NCI-H2196 treated with DMSO at 0.1 percent for 48 hours (cell line): ENCODE results near the gene PHF8.

ENCODE experiments used
- DNase-seq: peaks from one replicate; lab custom pipeline; 2025; ENCODE audit not compliant: unreplicated experiment; lab: John Stamatoyannopoulos, UW

The PHF8 gene

DNA sequence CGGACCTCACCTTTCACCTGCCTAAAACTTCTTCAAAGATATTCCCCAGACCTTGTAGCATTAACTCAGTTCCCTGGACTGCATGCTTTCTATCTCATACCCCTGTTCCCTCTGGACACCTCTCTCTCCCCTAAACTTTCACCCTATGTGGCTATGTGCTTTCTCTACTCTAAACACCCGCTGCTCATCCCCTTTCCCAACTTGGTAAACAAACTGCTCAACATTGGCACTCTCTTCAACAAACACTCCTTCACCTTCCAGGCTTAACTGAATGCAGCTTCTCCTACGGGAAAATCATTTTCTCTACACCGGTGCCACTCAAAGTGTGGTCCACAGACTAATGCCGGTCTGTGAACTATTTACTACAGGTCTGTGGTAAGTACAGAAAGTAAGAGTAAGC lies 19.9 kb downstream of the PHF8 start:
- DNase-seq = no peak

DNA sequence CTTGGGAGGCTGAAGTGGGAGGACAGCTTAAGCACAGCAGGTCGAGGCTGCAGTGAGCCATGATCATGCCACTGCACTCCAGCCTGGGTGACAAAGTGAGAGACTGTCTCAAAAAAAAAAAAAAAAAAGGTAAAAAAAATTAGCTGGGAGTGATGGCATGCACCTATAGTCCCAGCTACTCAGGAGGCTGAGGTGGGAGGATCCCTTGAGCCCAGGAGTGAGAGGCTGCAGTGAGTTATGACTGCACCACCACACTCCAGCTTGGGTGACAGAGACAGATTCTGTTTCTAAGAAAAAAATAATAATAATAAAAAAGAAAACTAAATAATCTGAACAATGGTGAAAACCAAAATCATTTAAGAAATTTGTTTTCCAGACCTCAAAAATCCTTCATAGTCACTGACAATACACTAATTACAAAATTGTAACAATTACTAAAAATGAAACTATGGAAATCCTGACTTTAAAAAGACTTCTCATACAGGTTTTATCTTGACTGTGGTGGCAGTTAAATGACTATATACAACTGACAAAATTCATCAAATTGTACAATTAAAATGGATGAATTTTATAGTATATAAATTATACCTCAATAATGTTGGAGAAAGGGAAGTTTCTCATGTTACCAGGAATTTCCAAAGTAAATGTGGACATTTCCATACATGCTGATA lies 31.3 kb downstream of the PHF8 start:
- DNase-seq = no peak

DNA sequence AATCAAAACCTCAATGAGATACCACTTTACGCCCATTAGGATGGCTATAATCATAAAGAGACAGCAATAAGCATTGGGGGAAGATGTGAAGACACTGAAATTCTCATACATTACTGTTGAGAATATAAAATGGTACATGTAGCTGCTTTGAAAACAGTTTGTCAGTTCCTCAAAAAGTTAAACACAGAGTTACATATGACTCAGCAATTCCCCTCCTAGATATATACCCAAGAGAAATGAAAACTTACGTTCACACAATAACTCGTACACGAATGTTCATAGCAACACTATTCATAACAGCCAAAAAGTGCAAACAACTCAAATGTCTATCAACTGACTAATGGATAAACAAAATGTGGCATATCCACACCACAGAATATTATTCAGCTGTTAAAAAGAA lies 36.6 kb downstream of the PHF8 start:
- DNase-seq = no peak

DNA sequence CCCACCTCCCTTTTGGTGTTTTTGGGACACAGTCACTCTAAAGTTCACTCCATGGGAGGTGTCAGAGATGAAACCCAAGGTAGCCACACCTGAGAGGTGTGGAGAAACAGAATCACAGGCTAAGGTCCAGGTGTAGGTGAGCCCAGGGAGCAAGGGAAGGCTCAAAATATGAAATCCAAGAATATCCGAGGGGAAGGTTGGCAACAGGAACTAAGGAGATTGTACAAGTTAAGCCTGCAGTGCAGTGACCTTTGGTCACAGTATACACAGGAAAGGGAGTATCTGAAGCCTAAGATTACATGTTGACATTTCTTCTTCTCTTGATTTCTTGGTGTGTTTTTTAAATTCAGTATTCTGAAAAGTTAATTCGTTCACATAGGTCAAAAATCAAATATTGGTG lies 46.5 kb downstream of the PHF8 start:
- no peak for DNase-seq

DNA sequence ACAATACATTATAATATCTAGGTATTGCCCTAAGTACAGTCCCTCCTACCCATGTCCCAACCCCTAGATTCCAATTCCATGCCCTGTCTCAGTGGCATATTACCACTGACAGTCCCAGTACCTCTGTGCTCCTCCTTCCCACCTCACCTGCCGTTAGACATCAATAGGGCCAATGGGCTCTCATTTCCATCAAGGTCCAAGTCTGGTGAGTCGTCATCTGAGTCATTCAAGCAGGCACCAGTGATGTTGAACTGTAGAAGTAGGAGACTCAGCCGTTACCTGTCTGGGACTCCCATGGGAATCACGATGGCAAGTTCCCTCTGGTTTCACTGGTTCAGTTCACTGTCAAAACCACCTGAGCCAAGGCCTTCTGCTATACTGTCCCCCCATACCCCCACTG lies 51.7 kb downstream of the PHF8 start:
- no peak for DNase-seq

DNA sequence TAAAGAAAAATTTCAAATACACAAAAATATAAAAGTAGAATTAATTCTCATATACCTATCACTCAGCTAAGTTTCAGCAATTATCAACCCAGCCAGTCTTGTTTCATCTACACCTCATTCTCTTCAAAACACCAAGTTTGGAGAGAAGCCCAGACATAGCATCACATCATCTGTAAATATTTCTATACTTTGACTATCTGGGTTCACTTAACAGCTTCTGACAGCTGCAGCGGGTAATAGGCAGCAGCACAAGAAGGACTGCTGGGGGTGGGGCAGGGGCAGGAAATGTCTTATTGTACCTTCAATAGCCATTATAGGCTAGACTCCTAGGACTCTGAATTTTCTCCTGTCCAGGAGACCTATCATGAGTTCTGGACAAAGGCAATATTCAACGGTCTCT lies 54.1 kb downstream of the PHF8 start:
- DNase-seq = no peak

DNA sequence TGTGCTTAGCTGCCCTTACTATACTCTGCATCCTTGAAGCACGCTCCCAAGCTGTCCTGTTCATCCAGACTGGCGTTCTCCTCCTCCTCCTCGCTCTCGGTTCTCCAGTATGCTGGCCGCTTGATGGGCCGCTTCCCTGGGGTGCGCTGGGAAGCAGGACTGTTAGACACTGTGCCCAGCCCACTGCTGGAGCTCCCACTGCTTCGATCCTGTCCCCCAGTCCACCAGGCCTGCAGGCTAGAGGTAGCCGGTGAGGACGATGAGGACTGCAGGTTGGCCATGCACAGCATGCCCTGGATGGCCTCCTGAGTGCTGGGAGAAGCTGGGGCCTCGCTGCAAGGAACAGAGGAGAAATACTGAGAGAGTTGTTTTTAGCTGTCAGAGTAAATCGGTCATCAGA lies 59.4 kb downstream of the PHF8 start:
- no peak for DNase-seq

DNA sequence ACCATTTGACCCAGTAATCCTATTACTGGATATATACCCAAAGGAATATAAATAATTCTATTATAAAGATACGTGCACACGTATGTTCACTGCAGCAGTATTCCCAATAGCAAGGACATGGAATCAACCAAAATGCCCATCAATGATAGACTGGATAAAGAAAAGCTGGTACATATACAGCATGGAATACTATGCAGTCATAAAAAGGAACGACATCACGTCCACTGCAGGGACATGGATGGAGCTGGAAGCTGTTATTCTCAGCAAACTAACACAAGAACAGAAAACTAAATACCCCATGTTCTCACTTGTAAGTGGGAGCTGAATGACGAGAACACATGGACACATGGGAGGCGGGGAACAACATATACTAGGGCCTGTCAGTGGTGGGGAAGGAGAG lies 69.7 kb downstream of the PHF8 start:
- DNase-seq = no peak

DNA sequence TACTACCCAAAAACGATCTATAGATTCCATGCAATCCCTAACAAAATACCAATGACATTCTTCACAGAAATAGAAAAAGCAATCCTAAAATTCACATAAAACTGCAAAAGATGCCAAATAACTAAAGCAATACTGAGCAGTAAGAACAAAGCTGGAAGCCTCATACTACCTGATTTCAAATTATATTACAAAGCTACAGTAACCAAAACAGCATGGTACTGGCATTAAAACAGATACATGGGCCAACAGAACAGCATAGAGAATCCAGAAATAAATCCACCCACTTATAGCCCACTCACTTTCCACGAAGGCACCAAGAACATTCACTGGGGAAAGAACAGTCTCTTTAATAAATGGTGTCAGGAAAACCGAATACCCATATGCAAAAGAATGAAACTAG lies 74.7 kb downstream of the PHF8 start:
- DNase-seq = no peak

DNA sequence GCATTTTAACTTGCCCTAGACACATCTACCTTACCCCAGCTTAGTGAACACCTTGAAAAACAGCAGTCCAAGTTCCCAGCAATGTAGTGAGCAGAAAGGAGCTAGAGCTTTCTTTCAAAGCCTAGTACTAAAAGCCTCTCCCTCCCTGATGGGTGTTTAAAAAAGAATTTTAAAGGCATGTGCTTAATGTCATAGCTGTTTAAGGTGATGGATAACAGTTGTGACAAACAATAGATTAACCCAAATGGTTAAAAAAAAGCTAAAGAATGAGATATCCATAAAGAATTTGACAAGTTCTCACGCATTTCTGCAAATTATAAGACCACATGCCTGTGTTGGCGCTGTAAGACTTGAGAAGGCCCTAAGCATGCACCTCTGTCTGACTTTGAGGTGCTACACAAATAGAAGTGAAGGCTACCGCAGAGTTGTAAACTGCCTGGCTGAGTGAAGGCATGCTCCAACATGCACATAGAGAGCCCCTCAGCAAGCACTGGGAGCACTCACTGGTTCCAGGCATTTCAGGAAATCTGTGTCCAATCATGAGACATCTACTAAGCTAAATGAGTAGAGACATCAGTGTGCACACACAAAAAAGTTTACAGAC lies 94.0 kb downstream of the PHF8 start:
- no peak for DNase-seq

DNA sequence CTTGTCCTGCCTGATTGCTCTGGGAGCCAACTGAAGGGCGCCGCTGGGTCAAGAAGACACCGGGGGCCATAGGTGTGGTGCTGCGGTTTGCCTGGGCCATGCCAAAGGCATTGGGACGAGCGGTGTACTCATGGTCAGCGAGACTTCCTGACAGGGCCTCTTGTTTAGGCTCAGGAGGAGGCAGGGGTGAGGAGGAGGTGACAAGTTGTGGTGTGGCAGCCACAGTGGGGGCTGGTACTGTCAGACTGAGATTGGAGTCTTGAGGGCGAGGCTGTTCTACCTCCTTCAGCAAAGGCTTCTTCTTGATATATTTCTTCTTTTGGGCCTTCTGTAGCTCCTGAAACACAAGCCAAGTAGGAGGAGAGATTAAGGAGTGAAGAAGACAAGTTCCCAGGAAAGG lies 104.1 kb downstream of the PHF8 start:
- DNase-seq = no peak

DNA sequence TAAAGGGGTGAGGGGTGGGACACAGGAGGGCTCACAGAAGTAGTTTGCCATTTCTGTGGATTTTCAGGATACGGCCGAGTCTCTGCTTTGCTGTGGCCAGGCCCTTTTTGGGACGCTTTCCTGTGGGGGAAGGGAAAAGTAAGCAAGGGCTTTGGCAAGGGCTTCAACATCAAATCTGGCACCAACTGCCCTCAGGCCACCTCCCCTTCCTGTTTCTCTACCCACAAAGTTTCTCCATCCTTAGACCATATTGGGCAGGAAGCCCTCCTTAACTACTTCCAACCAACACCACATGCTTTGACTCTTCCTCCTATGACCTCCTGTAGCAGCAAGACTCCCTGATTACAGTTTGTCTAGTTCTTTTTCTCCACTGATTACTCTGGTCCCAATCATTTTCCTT lies 105.1 kb downstream of the PHF8 start:
- no peak for DNase-seq

DNA sequence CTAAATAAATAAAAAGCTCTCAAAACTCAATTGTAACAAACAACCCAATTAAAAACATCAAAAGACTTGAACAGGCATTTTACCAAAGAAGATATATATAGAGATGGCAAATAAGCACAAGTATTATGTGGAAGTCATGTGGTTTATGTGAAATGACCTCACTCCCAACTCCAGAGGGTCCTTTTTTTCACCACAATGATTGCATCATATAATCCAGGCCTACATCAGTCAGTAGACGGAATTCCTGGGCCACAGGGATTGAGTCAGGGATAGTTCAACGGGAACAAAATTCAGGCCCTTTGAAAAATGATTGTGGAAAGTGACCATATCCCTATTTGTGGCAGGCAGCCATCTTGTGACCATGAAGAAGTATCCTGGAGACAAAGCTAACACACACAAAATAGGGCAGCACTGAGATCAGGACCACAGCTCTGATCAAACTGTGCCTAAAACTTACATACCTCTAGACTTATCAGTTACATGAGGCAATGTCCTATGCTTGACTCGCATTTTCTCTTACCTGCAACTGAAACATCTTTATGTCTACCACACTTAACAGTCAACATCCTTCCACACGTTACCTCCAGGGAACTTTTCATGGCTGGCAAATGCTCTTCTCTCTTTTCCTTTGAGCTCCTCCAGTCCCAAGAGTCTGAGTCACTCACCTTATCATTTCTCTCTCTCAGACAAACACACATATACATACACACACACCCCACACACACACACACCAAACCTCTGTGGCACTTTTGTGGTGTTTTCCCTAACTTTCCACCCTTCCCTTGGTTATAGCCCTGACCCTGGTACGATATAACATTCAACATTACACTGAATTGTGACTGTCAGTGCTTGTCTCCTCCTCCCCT lies 113.5 kb downstream of the PHF8 start:
- DNase-seq = no peak

DNA sequence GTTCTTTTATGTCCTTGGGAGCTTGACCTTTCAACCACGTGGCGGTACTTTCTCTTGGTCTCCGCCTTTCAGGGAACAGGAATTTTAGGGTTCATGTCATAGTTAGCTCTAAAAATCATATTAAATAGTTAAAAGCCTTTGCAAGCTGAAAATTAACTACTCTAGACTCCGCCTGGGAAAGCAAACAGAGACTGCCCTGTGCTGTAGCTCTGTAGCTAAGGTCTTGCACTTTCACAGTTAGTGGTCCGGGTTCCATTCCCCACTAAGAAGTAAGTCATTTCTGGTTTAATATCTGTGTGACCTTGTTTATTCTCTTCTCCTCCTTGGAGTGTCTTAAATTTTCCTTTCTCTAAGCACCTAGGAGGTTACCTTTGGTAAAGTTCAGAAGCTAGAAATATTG lies 118.2 kb downstream of the PHF8 start:
- no peak for DNase-seq

DNA sequence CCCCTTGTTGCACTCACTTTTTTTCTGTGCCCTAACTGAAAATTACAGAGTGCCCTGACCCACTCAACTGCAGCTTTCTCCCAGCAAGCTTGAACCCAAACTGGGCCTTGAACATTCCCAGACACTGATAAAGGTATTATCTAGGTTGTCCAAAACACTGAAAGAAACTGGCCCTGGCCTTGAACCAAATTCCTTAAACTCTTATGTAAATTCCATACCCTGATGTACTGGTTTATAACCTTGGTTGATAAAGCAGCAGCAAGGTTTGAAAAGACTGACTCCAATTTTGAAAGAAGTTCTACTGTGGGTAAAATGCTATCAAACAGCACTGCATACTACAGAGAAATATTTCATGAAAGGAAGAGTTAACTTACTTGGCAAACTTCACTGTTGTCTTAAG lies 125.6 kb downstream of the PHF8 start:
- DNase-seq = no peak

DNA sequence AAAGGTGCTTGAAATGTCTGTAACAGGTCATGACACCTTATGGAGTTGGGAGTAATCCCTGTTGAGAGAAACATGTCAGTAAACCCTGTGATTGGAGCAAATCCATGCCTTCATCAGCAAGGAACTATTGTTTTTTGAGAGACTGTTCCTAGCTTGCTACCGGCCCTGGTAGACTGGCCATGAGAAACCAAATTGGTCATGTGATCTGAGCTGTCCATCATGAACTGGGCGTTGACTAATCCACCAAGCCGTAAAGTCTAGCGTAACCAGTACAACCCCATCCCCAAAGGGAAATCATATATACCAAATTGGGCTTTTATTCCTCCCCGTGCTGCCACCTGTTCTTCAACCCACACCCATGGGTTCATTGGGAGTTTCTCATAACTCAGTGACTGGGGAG lies 143.7 kb downstream of the PHF8 start:
- DNase-seq = no peak

DNA sequence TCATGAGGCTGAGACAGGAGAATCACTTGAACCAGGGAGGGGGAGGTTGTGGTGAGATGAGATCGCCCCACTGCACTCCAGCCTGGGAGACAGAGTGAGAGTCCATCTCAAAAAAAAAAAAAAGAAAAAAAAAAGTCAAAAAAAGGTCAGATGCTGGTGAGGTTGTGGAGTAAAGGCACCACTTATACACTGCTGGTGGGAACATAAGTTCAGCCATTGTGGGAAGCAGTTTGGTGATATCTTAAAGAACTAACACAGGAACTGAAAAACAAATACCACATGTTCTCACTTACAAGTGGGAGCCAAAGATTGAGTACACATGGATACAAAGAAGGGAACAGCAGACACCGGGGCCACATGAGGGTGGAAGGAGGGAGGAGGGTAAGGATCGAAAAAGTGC lies 149.0 kb downstream of the PHF8 start:
- DNase-seq = no peak
